ENCODE data around the gene ATP6V0C. TPM values are rescaled to one million over a fixed set of nuclear protein-coding genes. Genes with fewer than 3 reads are reported as not detected.
A peak's percentile ranks its signal among the peaks of the same experiment; 100 is the strongest.
"Not testable (repeated sequence)": the region's sequence is repeated elsewhere in the genome, so short reads cannot be mapped to it uniquely, and the experiment has no call there.

ATP6V0C gene
- total RNA-seq, 1 donor from 2014 or later, result 155 TPM

GRCh38 chr16:2560798-2561133 lies 47.0 kb downstream of the ATP6V0C start:
- H3K27me3 Mint-ChIP-seq; H3K36me3 Mint-ChIP-seq; DNase-seq (ENCODE audit: extremely low spot score, unreplicated experiment); H3K4me1 Mint-ChIP-seq (ENCODE audit: unreplicated experiment); H3K4me3 Mint-ChIP-seq; H3K27ac Mint-ChIP-seq; H3K9me3 Mint-ChIP-seq: not testable (repeated sequence)
- peak; percentile 68 for TF ChIP-seq CTCF (conservative IDR thresholded peaks at IDR 0.05)

GRCh38 chr16:2567506-2567905 lies 53.8 kb downstream of the ATP6V0C start:
- not testable (repeated sequence) for H3K9me3 Mint-ChIP-seq; H3K27ac Mint-ChIP-seq; H3K4me1 Mint-ChIP-seq (ENCODE audit: unreplicated experiment); DNase-seq (ENCODE audit: extremely low spot score, unreplicated experiment); H3K4me3 Mint-ChIP-seq; H3K27me3 Mint-ChIP-seq; H3K36me3 Mint-ChIP-seq

GRCh38 chr16:2568573-2568972 lies 54.8 kb downstream of the ATP6V0C start:
- H3K36me3 Mint-ChIP-seq; H3K4me1 Mint-ChIP-seq (ENCODE audit: unreplicated experiment); H3K27ac Mint-ChIP-seq; H3K4me3 Mint-ChIP-seq; H3K9me3 Mint-ChIP-seq; H3K27me3 Mint-ChIP-seq; DNase-seq (ENCODE audit: extremely low spot score, unreplicated experiment): not testable (repeated sequence)

Small RNA genes within 50 kb of the gene (microRNA-seq; reads per million reads assigned to microRNA genes)
- gene MIR3178 (not detected), gene MIR6768 (not detected)

Other genes starting within 250 kb of the ATP6V0C start
- 180 and 241 TPM in 2 replicates for gene RNPS1, start 245.8 kb upstream of the ATP6V0C start, total RNA-seq (ENCODE audit: low replicate concordance)
- gene ABCA3, start 173.2 kb upstream of the ATP6V0C start, total RNA-seq (ENCODE audit: low replicate concordance), result 10.5 and 12.5 TPM in 2 replicates
- 15.5 and 36.0 TPM in 2 replicates for gene CCNF, start 84.5 kb upstream of the ATP6V0C start, total RNA-seq (ENCODE audit: low replicate concordance)
- 10.5 and 31.6 TPM in 2 replicates for gene TEDC2, start 53.8 kb upstream of the ATP6V0C start, total RNA-seq (ENCODE audit: low replicate concordance)
- 1.2 and 4.5 TPM in 2 replicates for gene NTN3, start 42.7 kb upstream of the ATP6V0C start, total RNA-seq (ENCODE audit: low replicate concordance)
- 15.6 and 22.1 TPM in 2 replicates for gene TBC1D24, start 38.8 kb upstream of the ATP6V0C start, total RNA-seq (ENCODE audit: low replicate concordance)
- 46.1 and 61.8 TPM in 2 replicates for gene AMDHD2, start 6.4 kb downstream of the ATP6V0C start, total RNA-seq (ENCODE audit: low replicate concordance)
- 0.22 and 0.74 TPM in 2 replicates for gene CEMP1, start 17.5 kb downstream of the ATP6V0C start, total RNA-seq (ENCODE audit: low replicate concordance)
- 40.8 and 57.1 TPM in 2 replicates for gene PDPK1, start 24.1 kb downstream of the ATP6V0C start, total RNA-seq (ENCODE audit: low replicate concordance)
- gene KCTD5, start 168.6 kb downstream of the ATP6V0C start, total RNA-seq (ENCODE audit: low replicate concordance), result 25.1 and 30.5 TPM in 2 replicates
- 19.0 and 24.6 TPM in 2 replicates for gene PRSS27, start 206.3 kb downstream of the ATP6V0C start, total RNA-seq (ENCODE audit: low replicate concordance)
- 620 and 749 TPM in 2 replicates for gene SRRM2, start 238.7 kb downstream of the ATP6V0C start, total RNA-seq (ENCODE audit: low replicate concordance)